Measurements from ENCODE around the gene CAST.
"Not testable (repeated sequence)": the region's sequence is repeated elsewhere in the genome, so short reads cannot be mapped to it uniquely, and the experiment has no call there.

CAST gene

GRCh38 chr5:96661855-96662724, at the start of gene CAST:
TSS of gene CAST (plus strand) at chr5:96662376. CDS start at chr5:96662423, 47 bp downstream.
- peaks cover 24% of the 10 kb centered on the region for H3K4me1 Mint-ChIP-seq
- TF ChIP-seq CTCF (IDR thresholded peaks at IDR 0.05): no peak
- no peaks in the 10 kb centered on the region for H3K9me3 Mint-ChIP-seq
- peaks cover 35% of the 10 kb centered on the region for H3K27me3 Mint-ChIP-seq (ENCODE audit: low read depth, poor library complexity)
- H3K36me3 Mint-ChIP-seq (ENCODE audit: low read depth): no peaks in the 10 kb centered on the region
- H3K4me3 Mint-ChIP-seq: peak within 1 kb of the TSS; percentile 93
- H3K27ac Mint-ChIP-seq: no peak within 1 kb of the TSS
- peak; percentile 85 for DNase-seq

- no peaks in the 10 kb centered on the region for H3K4me1 Mint-ChIP-seq
- peak; percentile 53 for DNase-seq
- peaks cover 29% of the 10 kb centered on the region for H3K9me3 Mint-ChIP-seq
- peaks cover 4% of the 10 kb centered on the region for H3K36me3 Mint-ChIP-seq (ENCODE audit: low read depth)
- TF ChIP-seq CTCF (IDR thresholded peaks at IDR 0.05): peak; percentile 55
- no peak overlapping the region for H3K4me3 Mint-ChIP-seq
- H3K27ac Mint-ChIP-seq: no peak overlapping the region
- peaks cover 21% of the 10 kb centered on the region for H3K27me3 Mint-ChIP-seq (ENCODE audit: low read depth, poor library complexity)
These were observed 48.0 kb upstream of the CAST start for GRCh38 chr5:96614110-96614691.

GRCh38 chr5:96615223-96615622, 47.0 kb upstream of the CAST start:
- Mint-ChIP-seq H3K27ac (no peak overlapping the region), H3K36me3 (ENCODE audit: low read depth) (peaks cover 1% of the 10 kb centered on the region), H3K4me1 (no peaks in the 10 kb centered on the region), H3K4me3 (no peak overlapping the region), H3K27me3 (ENCODE audit: low read depth, poor library complexity) (peaks cover 21% of the 10 kb centered on the region), H3K9me3 (peaks cover 23% of the 10 kb centered on the region)
- TF ChIP-seq CTCF (IDR thresholded peaks at IDR 0.05): no peak
- no peak for DNase-seq

- H3K27me3 Mint-ChIP-seq (ENCODE audit: low read depth, poor library complexity): peaks cover 21% of the 10 kb centered on the region
- H3K9me3 Mint-ChIP-seq: peaks cover 18% of the 10 kb centered on the region
- no peak for TF ChIP-seq CTCF (IDR thresholded peaks at IDR 0.05)
- H3K4me1 Mint-ChIP-seq: no peaks in the 10 kb centered on the region
- no peaks in the 10 kb centered on the region for H3K36me3 Mint-ChIP-seq (ENCODE audit: low read depth)
- H3K4me3 Mint-ChIP-seq: no peak overlapping the region
- no peak for DNase-seq
- no peak overlapping the region for H3K27ac Mint-ChIP-seq
These were observed 45.4 kb upstream of the CAST start for GRCh38 chr5:96616801-96617200.

- not testable (repeated sequence) for H3K27ac Mint-ChIP-seq
- Mint-ChIP-seq H3K9me3 (peaks cover 18% of the 10 kb centered on the region), H3K27me3 (ENCODE audit: low read depth, poor library complexity) (peaks cover 10% of the 10 kb centered on the region)
These were observed 43.7 kb upstream of the CAST start for GRCh38 chr5:96618311-96619016.

GRCh38 chr5:96619946-96620345, 42.2 kb upstream of the CAST start:
- Mint-ChIP-seq H3K27me3 (ENCODE audit: low read depth, poor library complexity) (peaks cover 10% of the 10 kb centered on the region), H3K4me3 (no peak overlapping the region), H3K27ac (no peak overlapping the region), H3K36me3 (ENCODE audit: low read depth) (no peaks in the 10 kb centered on the region), H3K4me1 (no peaks in the 10 kb centered on the region), H3K9me3 (peaks cover 18% of the 10 kb centered on the region)
- DNase-seq: no peak
- TF ChIP-seq CTCF (IDR thresholded peaks at IDR 0.05): no peak

More at GRCh38 chr5:96618311-96619016, 43.7 kb upstream of the CAST start:
- not testable (repeated sequence) for H3K36me3 Mint-ChIP-seq (ENCODE audit: low read depth); H3K4me3 Mint-ChIP-seq; H3K4me1 Mint-ChIP-seq; DNase-seq
